ENCODE results near the gene LMAN1L.

Gene LMAN1L

GRCh38 chr15:74788042-74788682 is 24.5 kb upstream of the LMAN1L start:
- no peak overlapping the region for H3K27ac ChIP-seq (ENCODE audit: low read depth, low read length)
- H2BK5ac ChIP-seq (ENCODE audit: low read length) = no peak overlapping the region

GRCh38 chr15:74788683-74789151 is 23.9 kb upstream of the LMAN1L start:
- H3K56ac ChIP-seq (ENCODE audit: low read length) = no peak overlapping the region
- no peak for DNase-seq
- no peak overlapping the region for H4K8ac ChIP-seq (ENCODE audit: low read depth, low read length)
- H3K4me1 ChIP-seq (ENCODE audit: control insufficient read depth, low read depth, low read length) = peaks cover 8% of the 10 kb centered on the region
- H3K36me3 ChIP-seq (ENCODE audit: control insufficient read depth, insufficient read depth, low read length) = no peaks in the 10 kb centered on the region
- no peak overlapping the region for H2AK5ac ChIP-seq (ENCODE audit: low read length)
- H3K4me2 ChIP-seq (ENCODE audit: low read length) = no peak overlapping the region
- H2BK120ac ChIP-seq (ENCODE audit: low read depth, low read length) = no peak overlapping the region
- no peak overlapping the region for H3K9ac ChIP-seq (ENCODE audit: low read length)
- H2BK15ac ChIP-seq (replicated peaks; ENCODE audit: low read depth) = no peak overlapping the region
- H3K18ac ChIP-seq (ENCODE audit: low read length) = no peak overlapping the region
- H2BK5ac ChIP-seq (ENCODE audit: low read length) = no peak overlapping the region
- H4K5ac ChIP-seq (ENCODE audit: low read length) = no peak overlapping the region
- H3K79me1 ChIP-seq (ENCODE audit: low read length) = peaks cover 49% of the 10 kb centered on the region
- no peak overlapping the region for H3K23ac ChIP-seq (ENCODE audit: low read length)
- no CpG with 5 or more reads among the region's 9 CpGs for WGBS (ENCODE audit: extremely low coverage, insufficient coverage, low lambda C conversion rate)
- no peaks in the 10 kb centered on the region for H3K27me3 ChIP-seq (ENCODE audit: insufficient read depth, low read length, poor library complexity)
- H3K4ac ChIP-seq (ENCODE audit: low read depth, low read length) = no peak overlapping the region
- H3K4me3 ChIP-seq (ENCODE audit: low read length) = no peak overlapping the region
- H3K27ac ChIP-seq (ENCODE audit: low read depth, low read length) = no peak overlapping the region
- H3K79me2 ChIP-seq (ENCODE audit: control insufficient read depth, insufficient read depth, low read length) = peaks cover 27% of the 10 kb centered on the region

More at GRCh38 chr15:74788042-74788682, 24.5 kb upstream of the LMAN1L start:
- Histone ChIP-seq H3K56ac (ENCODE audit: low read length) (peak overlapping the region; percentile 8), H3K4me2 (ENCODE audit: low read length) (no peak overlapping the region), H3K4me3 (ENCODE audit: low read length) (no peak overlapping the region), H3K4ac (ENCODE audit: low read depth, low read length) (no peak overlapping the region), H3K23ac (ENCODE audit: low read length) (no peak overlapping the region), H3K79me1 (ENCODE audit: low read length) (peaks cover 52% of the 10 kb centered on the region), H4K8ac (ENCODE audit: low read depth, low read length) (no peak overlapping the region), H3K4me1 (ENCODE audit: control insufficient read depth, low read depth, low read length) (peaks cover 10% of the 10 kb centered on the region), H4K5ac (ENCODE audit: low read length) (no peak overlapping the region), H2AK5ac (ENCODE audit: low read length) (no peak overlapping the region), H3K18ac (ENCODE audit: low read length) (no peak overlapping the region), H3K9ac (ENCODE audit: low read length) (no peak overlapping the region), H3K27me3 (ENCODE audit: insufficient read depth, low read length, poor library complexity) (no peaks in the 10 kb centered on the region), H2BK120ac (ENCODE audit: low read depth, low read length) (no peak overlapping the region), H3K79me2 (ENCODE audit: control insufficient read depth, insufficient read depth, low read length) (peaks cover 31% of the 10 kb centered on the region), H3K36me3 (ENCODE audit: control insufficient read depth, insufficient read depth, low read length) (no peaks in the 10 kb centered on the region), H2BK15ac (replicated peaks; ENCODE audit: low read depth) (no peak overlapping the region)
- DNase-seq = no peak
- WGBS (ENCODE audit: extremely low coverage, insufficient coverage, low lambda C conversion rate) = no CpG with 5 or more reads among the region's 7 CpGs

- no CpG with 5 or more reads among the region's 14 CpGs for WGBS (ENCODE audit: extremely low coverage, insufficient coverage, low lambda C conversion rate)
These were observed 23.4 kb upstream of the LMAN1L start for GRCh38 chr15:74789171-74789631.

GRCh38 chr15:74789741-74790079 is 22.9 kb upstream of the LMAN1L start:
- DNase-seq = no peak
- H3K9ac ChIP-seq (ENCODE audit: low read length) = no peak overlapping the region
- H3K36me3 ChIP-seq (ENCODE audit: control insufficient read depth, insufficient read depth, low read length) = no peaks in the 10 kb centered on the region
- H4K8ac ChIP-seq (ENCODE audit: low read depth, low read length) = no peak overlapping the region
- H3K4me2 ChIP-seq (ENCODE audit: low read length) = no peak overlapping the region
- no peak overlapping the region for H4K5ac ChIP-seq (ENCODE audit: low read length)
- H3K4ac ChIP-seq (ENCODE audit: low read depth, low read length) = no peak overlapping the region
- H3K27ac ChIP-seq (ENCODE audit: low read depth, low read length) = no peak overlapping the region
- H3K79me1 ChIP-seq (ENCODE audit: low read length) = peaks cover 41% of the 10 kb centered on the region
- H3K27me3 ChIP-seq (ENCODE audit: insufficient read depth, low read length, poor library complexity) = no peaks in the 10 kb centered on the region
- H2AK5ac ChIP-seq (ENCODE audit: low read length) = no peak overlapping the region
- no peak overlapping the region for H3K4me3 ChIP-seq (ENCODE audit: low read length)
- H2BK5ac ChIP-seq (ENCODE audit: low read length) = no peak overlapping the region
- H2BK15ac ChIP-seq (replicated peaks; ENCODE audit: low read depth) = no peak overlapping the region
- peaks cover 19% of the 10 kb centered on the region for H3K79me2 ChIP-seq (ENCODE audit: control insufficient read depth, insufficient read depth, low read length)
- no peak overlapping the region for H3K18ac ChIP-seq (ENCODE audit: low read length)
- peaks cover 8% of the 10 kb centered on the region for H3K4me1 ChIP-seq (ENCODE audit: control insufficient read depth, low read depth, low read length)
- no peak overlapping the region for H2BK120ac ChIP-seq (ENCODE audit: low read depth, low read length)
- no peak overlapping the region for H3K23ac ChIP-seq (ENCODE audit: low read length)
- H3K56ac ChIP-seq (ENCODE audit: low read length) = no peak overlapping the region
- WGBS (ENCODE audit: extremely low coverage, insufficient coverage, low lambda C conversion rate) = no CpG with 5 or more reads among the region's 3 CpGs

More at GRCh38 chr15:74789171-74789631, 23.4 kb upstream of the LMAN1L start:
- no peak overlapping the region for H4K5ac ChIP-seq (ENCODE audit: low read length)
- no peak overlapping the region for H3K4me3 ChIP-seq (ENCODE audit: low read length)
- no peaks in the 10 kb centered on the region for H3K36me3 ChIP-seq (ENCODE audit: control insufficient read depth, insufficient read depth, low read length)
- no peak overlapping the region for H2BK15ac ChIP-seq (replicated peaks; ENCODE audit: low read depth)
- H3K27me3 ChIP-seq (ENCODE audit: insufficient read depth, low read length, poor library complexity) = no peaks in the 10 kb centered on the region
- DNase-seq = no peak
- H3K27ac ChIP-seq (ENCODE audit: low read depth, low read length) = no peak overlapping the region
- H3K4me2 ChIP-seq (ENCODE audit: low read length) = no peak overlapping the region
- H4K8ac ChIP-seq (ENCODE audit: low read depth, low read length) = no peak overlapping the region
- no peak overlapping the region for H3K23ac ChIP-seq (ENCODE audit: low read length)
- H3K79me1 ChIP-seq (ENCODE audit: low read length) = peaks cover 45% of the 10 kb centered on the region
- peaks cover 23% of the 10 kb centered on the region for H3K79me2 ChIP-seq (ENCODE audit: control insufficient read depth, insufficient read depth, low read length)
- H3K9ac ChIP-seq (ENCODE audit: low read length) = no peak overlapping the region
- no peak overlapping the region for H3K4ac ChIP-seq (ENCODE audit: low read depth, low read length)
- peaks cover 8% of the 10 kb centered on the region for H3K4me1 ChIP-seq (ENCODE audit: control insufficient read depth, low read depth, low read length)
- no peak overlapping the region for H2BK5ac ChIP-seq (ENCODE audit: low read length)
- H3K56ac ChIP-seq (ENCODE audit: low read length) = no peak overlapping the region
- no peak overlapping the region for H2BK120ac ChIP-seq (ENCODE audit: low read depth, low read length)
- H2AK5ac ChIP-seq (ENCODE audit: low read length) = no peak overlapping the region
- H3K18ac ChIP-seq (ENCODE audit: low read length) = no peak overlapping the region

GRCh38 chr15:74790080-74790916 is 22.3 kb upstream of the LMAN1L start:
- no peak for DNase-seq
- no peak overlapping the region for H4K8ac ChIP-seq (ENCODE audit: low read depth, low read length)
- no peak overlapping the region for H3K4me2 ChIP-seq (ENCODE audit: low read length)
- H3K79me2 ChIP-seq (ENCODE audit: control insufficient read depth, insufficient read depth, low read length) = peaks cover 13% of the 10 kb centered on the region
- H3K79me1 ChIP-seq (ENCODE audit: low read length) = peaks cover 38% of the 10 kb centered on the region
- H3K9ac ChIP-seq (ENCODE audit: low read length) = no peak overlapping the region
- no peaks in the 10 kb centered on the region for H3K27me3 ChIP-seq (ENCODE audit: insufficient read depth, low read length, poor library complexity)
- no peak overlapping the region for H3K18ac ChIP-seq (ENCODE audit: low read length)
- no peak overlapping the region for H3K4ac ChIP-seq (ENCODE audit: low read depth, low read length)
- no peak overlapping the region for H2BK120ac ChIP-seq (ENCODE audit: low read depth, low read length)
- peaks cover 8% of the 10 kb centered on the region for H3K4me1 ChIP-seq (ENCODE audit: control insufficient read depth, low read depth, low read length)
- H3K4me3 ChIP-seq (ENCODE audit: low read length) = no peak overlapping the region
- no CpG with 5 or more reads among the region's 15 CpGs for WGBS (ENCODE audit: extremely low coverage, insufficient coverage, low lambda C conversion rate)
- H3K36me3 ChIP-seq (ENCODE audit: control insufficient read depth, insufficient read depth, low read length) = no peaks in the 10 kb centered on the region
- H3K27ac ChIP-seq (ENCODE audit: low read depth, low read length) = no peak overlapping the region
- no peak overlapping the region for H2AK5ac ChIP-seq (ENCODE audit: low read length)
- H3K56ac ChIP-seq (ENCODE audit: low read length) = no peak overlapping the region
- no peak overlapping the region for H4K5ac ChIP-seq (ENCODE audit: low read length)
- H2BK5ac ChIP-seq (ENCODE audit: low read length) = no peak overlapping the region
- H3K23ac ChIP-seq (ENCODE audit: low read length) = no peak overlapping the region
- no peak overlapping the region for H2BK15ac ChIP-seq (replicated peaks; ENCODE audit: low read depth)
